GM12891 (cell line): Measurements from ENCODE around the gene OOSP3.

ENCODE experiments used
- POLR2A ChIP-seq: IDR thresholded peaks from 2 replicates; pipeline ENCODE4 v1.6.1; 2011; ENCODE audit warnings: low read depth, low read length, control low read depth
- POLR2AphosphoS5 ChIP-seq: IDR thresholded peaks from 2 replicates; pipeline ENCODE4 v1.6.1; 2011; ENCODE audit warnings: low read depth, low read length, control low read depth

GRCh38 chr11:59841514-59841913, 37.1 kb upstream of the OOSP3 start:
- TF ChIP-seq POLR2AphosphoS5, result no peak
- TF ChIP-seq POLR2A, result no peak
